HG03342 (cell line): ENCODE results near the gene OR13C8.

ENCODE experiments used
- ATAC-seq: cut with Tn5 transposase; IDR thresholded peaks from one replicate; pipeline ENCODE4 v1.9.1; 2021; ENCODE audit warnings: mild to moderate bottlenecking, moderate library complexity; ENCODE audit not compliant: unreplicated experiment

OR13C8 gene

DNA sequence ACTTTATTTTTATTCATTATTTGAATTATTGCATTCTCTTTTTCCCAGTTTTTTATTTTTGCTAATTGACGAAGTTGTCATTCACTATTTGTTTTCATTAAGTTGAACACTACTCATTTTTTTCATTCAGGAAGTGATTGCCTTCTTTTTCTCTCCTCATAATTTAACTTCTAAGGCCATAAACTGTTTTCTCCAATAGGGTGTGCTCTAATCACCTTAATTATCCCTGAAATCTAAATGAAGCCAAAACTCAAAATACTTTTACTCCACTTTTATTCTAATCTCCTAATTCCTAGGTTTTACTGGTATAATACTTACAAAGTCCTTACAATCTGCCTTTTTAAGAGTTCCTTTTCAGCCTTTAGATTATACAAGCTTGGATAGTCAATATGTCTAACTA, 39.4 kb downstream of the OR13C8 start:
- no peak for ATAC-seq

DNA sequence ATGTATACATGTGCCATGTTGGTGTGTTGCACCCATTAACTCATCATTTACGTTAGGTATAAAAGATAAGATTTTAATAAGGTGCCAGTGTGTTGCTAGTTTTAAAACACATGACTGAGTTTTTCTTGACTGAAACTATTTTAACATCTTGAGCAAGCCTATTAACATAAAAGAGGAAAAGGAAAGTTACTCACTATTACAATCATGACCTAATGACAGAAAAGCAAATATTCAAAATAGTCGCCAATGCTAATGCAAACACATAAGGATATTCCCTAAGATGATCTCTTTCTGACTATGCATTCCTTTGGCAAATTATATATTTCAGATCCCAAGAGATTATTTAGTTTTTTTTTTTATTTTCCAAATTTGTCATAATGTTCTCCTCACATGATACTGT, 42.2 kb downstream of the OR13C8 start:
- no peak for ATAC-seq

DNA sequence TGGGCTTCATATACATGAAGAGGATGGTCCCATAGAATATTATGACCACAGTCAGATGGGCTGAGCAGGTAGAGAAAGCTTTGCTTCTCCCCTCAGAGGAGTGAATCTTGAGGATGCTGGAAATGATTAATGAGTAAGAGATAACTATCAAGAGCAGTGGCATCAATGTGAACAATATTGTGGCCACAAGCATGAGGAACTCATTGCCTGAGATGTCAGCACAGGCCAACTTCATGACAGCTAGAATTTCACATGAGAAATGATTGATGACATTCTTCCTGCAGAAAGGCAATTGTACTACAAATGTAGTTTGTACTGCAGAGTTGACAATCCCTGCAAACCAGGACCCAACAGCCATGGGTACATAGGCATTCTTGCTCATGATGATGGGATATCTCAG, 48.5 kb downstream of the OR13C8 start:
- ATAC-seq = no peak

- ATAC-seq = no peak
These were observed 49.1 kb downstream of the OR13C8 start, which contains the start of gene OR13C9 for GRCh38 chr9:104618104-104618503. TSS of gene OR13C9 (minus strand) at chr9:104618204. CDS start at chr9:104618204, 0 bp downstream.
